Upper lobe of right lung (tissue), 1 donor: ENCODE data around the gene SMIM29. TPM values are rescaled to one million over a fixed set of nuclear protein-coding genes. Genes with fewer than 3 reads are reported as not detected.

Source experiments
- ATAC-seq: fragments of 200-7000 bp; cut with Tn5 transposase; one replicate; pipeline ENCODE4 v1.9.1; 2020; ENCODE audit warnings: mild to moderate bottlenecking, moderate library complexity
- DNase-seq: peaks from one replicate; pipeline ENCODE4 v3.0.0-alpha.2; 2020
- H3K27ac ChIP-seq: fragments of 200-600 bp; one replicate; pipeline ENCODE4 v1.8.0; 2022
- H3K27me3 ChIP-seq: fragments of 200-600 bp; one replicate; pipeline ENCODE4 v1.8.0; 2022; ENCODE audit warnings: mild to moderate bottlenecking
- H3K36me3 ChIP-seq: fragments of 200-600 bp; one replicate; pipeline ENCODE4 v1.8.0; 2022
- H3K4me1 ChIP-seq: fragments of 200-600 bp; one replicate; pipeline ENCODE4 v1.8.0; 2022
- H3K4me3 ChIP-seq: fragments of 200-600 bp; one replicate; pipeline ENCODE4 v1.8.0; 2022; ENCODE audit warnings: mild to moderate bottlenecking
- H3K9me3 ChIP-seq: fragments of 200-600 bp; one replicate; pipeline ENCODE4 v1.8.0; 2022
- intact Hi-C: fragments of 100-400 bp; cut with DNase I; formaldehyde crosslinking; loops from one replicate; pipeline ENCODE4 v1.11.0; 2022
- microRNA-seq: library from miRNA; unstranded; fragments of <30 nt; microRNA quantifications from one replicate; pipeline ENCODE4 v1.2.0, GENCODE V29; 2020; ENCODE audit warnings: borderline microRNAs expressed
- total RNA-seq: library from RNA; stranded (reverse); fragmentation: NEBNext Ultra II Directional; extraction: Animal tissue kit (Norgen Biotek cat#: 25700); gene quantifications from one replicate; pipeline ENCODE4 v1.2.1, GENCODE V29; 2021
- TF ChIP-seq, protein P1 (sequence below): fragments of 200-600 bp; IDR thresholded peaks from one replicate; pipeline ENCODE4 v1.8.0; 2022; ENCODE audit warnings: antibody characterized with exemption
- donor health status: DM: no; HTN: yes; CAD: no; lungs with severe emphysema.

SMIM29 gene
- total RNA-seq, 1 donor from 2014 or later, result 32.6 TPM

GRCh38 chr6:34200340-34200971 lies 48.4 kb downstream of the SMIM29 start:
- no peaks in the 10 kb centered on the region for H3K27me3 ChIP-seq
- DNase-seq, result no peak
- no peak overlapping the region for H3K4me3 ChIP-seq
- intact Hi-C loops, result no loop called here
- no peaks in the 10 kb centered on the region for H3K9me3 ChIP-seq
- H3K4me1 ChIP-seq, result no peaks in the 10 kb centered on the region
- no peak for ATAC-seq
- no peaks in the 10 kb centered on the region for H3K36me3 ChIP-seq
- TF ChIP-seq, protein P1, sequence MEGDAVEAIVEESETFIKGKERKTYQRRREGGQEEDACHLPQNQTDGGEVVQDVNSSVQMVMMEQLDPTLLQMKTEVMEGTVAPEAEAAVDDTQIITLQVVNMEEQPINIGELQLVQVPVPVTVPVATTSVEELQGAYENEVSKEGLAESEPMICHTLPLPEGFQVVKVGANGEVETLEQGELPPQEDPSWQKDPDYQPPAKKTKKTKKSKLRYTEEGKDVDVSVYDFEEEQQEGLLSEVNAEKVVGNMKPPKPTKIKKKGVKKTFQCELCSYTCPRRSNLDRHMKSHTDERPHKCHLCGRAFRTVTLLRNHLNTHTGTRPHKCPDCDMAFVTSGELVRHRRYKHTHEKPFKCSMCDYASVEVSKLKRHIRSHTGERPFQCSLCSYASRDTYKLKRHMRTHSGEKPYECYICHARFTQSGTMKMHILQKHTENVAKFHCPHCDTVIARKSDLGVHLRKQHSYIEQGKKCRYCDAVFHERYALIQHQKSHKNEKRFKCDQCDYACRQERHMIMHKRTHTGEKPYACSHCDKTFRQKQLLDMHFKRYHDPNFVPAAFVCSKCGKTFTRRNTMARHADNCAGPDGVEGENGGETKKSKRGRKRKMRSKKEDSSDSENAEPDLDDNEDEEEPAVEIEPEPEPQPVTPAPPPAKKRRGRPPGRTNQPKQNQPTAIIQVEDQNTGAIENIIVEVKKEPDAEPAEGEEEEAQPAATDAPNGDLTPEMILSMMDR, result no peak
- no peak overlapping the region for H3K27ac ChIP-seq

DNA sequence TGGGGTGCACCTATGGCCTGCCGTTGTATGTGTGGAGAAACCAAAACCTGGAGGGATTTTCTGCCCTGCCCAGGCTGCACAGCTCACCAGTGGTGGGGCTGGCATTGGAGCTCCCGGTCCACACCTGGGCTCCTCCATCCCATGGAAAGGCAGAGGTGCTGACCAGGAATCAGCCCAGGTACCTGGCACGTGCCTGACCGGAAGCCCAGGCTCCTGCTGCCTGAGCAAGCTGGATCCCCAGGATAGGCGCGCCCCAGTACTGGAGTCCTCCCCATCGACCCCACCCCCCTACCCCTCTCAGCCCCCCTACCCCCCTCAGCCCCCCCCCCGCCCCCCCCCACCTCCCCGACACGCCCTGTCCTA lies 52.0 kb downstream of the SMIM29 start:
- peak overlapping the region; percentile 56 for H3K4me3 ChIP-seq
- H3K27ac ChIP-seq, result no peak overlapping the region
- DNase-seq (no peak), ATAC-seq (no peak)
- TF ChIP-seq, protein P1, result no peak
- no peaks in the 10 kb centered on the region for H3K4me1 ChIP-seq
- no peaks in the 10 kb centered on the region for H3K36me3 ChIP-seq
- H3K27me3 ChIP-seq, result no peaks in the 10 kb centered on the region
- intact Hi-C loops, result loop anchor here (5.0 kb wide), 1 partner anchor 215 kb away; no protein-coding TSS in a partner anchor
- H3K9me3 ChIP-seq, result no peaks in the 10 kb centered on the region

Small RNAs within 50 kb of the gene (microRNA-seq; reads per million reads assigned to microRNA genes)
- gene MIR6835, result not detected

Other genes with a start within 250 kb of the SMIM29 start
- gene GRM4, start 102.9 kb downstream of the SMIM29 start, total RNA-seq, result 0.29 TPM
- gene HMGA1, start 12.1 kb downstream of the SMIM29 start, total RNA-seq, result 54.7 TPM
- gene NUDT3, start 143.7 kb upstream of the SMIM29 start, total RNA-seq, result 29.1 TPM
- gene RPS10, start 177.1 kb upstream of the SMIM29 start, total RNA-seq, result 875 TPM
- not detected for gene PACSIN1, start 217.1 kb upstream of the SMIM29 start, total RNA-seq